Tibial nerve (tissue), 4 donors: Measurements from ENCODE around the gene HPS1. TPM values are rescaled to one million over a fixed set of nuclear protein-coding genes. Genes with fewer than 3 reads are reported as not detected.

ENCODE experiments used
- DNase-seq, 2 donors: peaks; one replicate each; pipeline ENCODE4 v3.0.0-alpha.2; 2019; ENCODE audit warnings: low spot score in 2 of 2
- H3K27ac ChIP-seq, 4 donors: fragments of 200-600 bp; sonication (generic) in 3 of 4; one replicate each; pipeline ENCODE4 v1.5.1; 2017 to 2019; ENCODE audit warnings: mild to moderate bottlenecking in 1 of 4
- H3K27me3 ChIP-seq, 2 donors: fragments of 200-600 bp; sonication (generic) in 1 of 2; one replicate each; pipeline versions ENCODE4 v1.5.1 to v1.6.0; 2017 to 2019
- H3K36me3 ChIP-seq, 3 donors: fragments of 200-600 bp; sonication (generic); one replicate each; pipeline ENCODE4 v1.5.1; 2018 to 2019
- H3K4me1 ChIP-seq, 4 donors: fragments of 200-600 bp; sonication (generic) in 3 of 4; one replicate each; pipeline ENCODE4 v1.5.1; 2017 to 2019
- H3K4me3 ChIP-seq, 4 donors: fragments of 200-600 bp; sonication (generic) in 3 of 4; one replicate each; pipeline ENCODE4 v1.5.1; 2017 to 2019; ENCODE audit warnings: mild to moderate bottlenecking in 1 of 4, moderate library complexity in 1 of 4
- H3K9me3 ChIP-seq, 4 donors: fragments of 200-600 bp; sonication (generic) in 3 of 4; one replicate each; pipeline ENCODE4 v1.5.1; 2017 to 2019
- CTCF ChIP-seq, 5 experiments: fragments of 200-600 bp in 3 of 5; fragments of 450-650 bp in 2 of 5; sonication (generic) in 3 of 5; IDR thresholded peaks; one replicate each; pipeline ENCODE4 v1.5.1; 2016 to 2019; ENCODE audit warnings: antibody characterized with exemption in 5 of 5, mild to moderate bottlenecking in 3 of 5, moderate library complexity in 2 of 5
- EP300 ChIP-seq, 2 donors: sonication (generic); formaldehyde crosslinking; IDR thresholded peaks; one replicate each; pipeline ENCODE4 v1.6.1; 2017; ENCODE audit warnings: antibody characterized with exemption in 2 of 2, mild to moderate bottlenecking in 1 of 2
- POLR2A ChIP-seq, 2 donors: fragments of 450-650 bp; IDR thresholded peaks; one replicate each; pipeline ENCODE4 v1.6.1; 2017; ENCODE audit warnings: antibody characterized with exemption in 2 of 2, mild to moderate bottlenecking in 2 of 2, moderate library complexity in 2 of 2
- WGBS, 2 donors: methylation state at CpG; one replicate each; pipeline ENCODE4 v1.1.5; 2018; 5-methylcytosine and 5-hydroxymethylcytosine counted together
- total RNA-seq, 4 donors: library from RNA; depleted of rRNA; stranded (reverse); fragments of >200 nt; gene quantifications; one replicate each; pipeline ENCODE4 v1.1.0, GENCODE V29; 2016

Gene HPS1
- total RNA-seq, 4 donors from 2014 or later: 38.7 to 101 (median 62.5) TPM

- Histone ChIP-seq H3K9me3 (no peaks in the 10 kb centered on the region), H3K4me1 (no peaks in the 10 kb centered on the region), H3K4me3 (no peak overlapping the region), H3K27ac (no peak overlapping the region), H3K36me3 (no peaks in the 10 kb centered on the region), H3K27me3 (peaks cover 0 to 3% of the 10 kb centered on the region in 2 donors)
- WGBS, 2 donors: 67 to 69% methylated on average over 2 of the region's 2 CpGs
- TF ChIP-seq EP300 (IDR thresholded peaks at IDR 0.05) (no peak), POLR2A (IDR thresholded peaks at IDR 0.05) (no peak), CTCF (IDR thresholded peaks at IDR 0.05) (no peak)
- DNase-seq: no peak
Observed at GRCh38 chr10:98453729-98454128, 7.0 kb upstream of the HPS1 start.

GRCh38 chr10:98450618-98451017 is 3.9 kb upstream of the HPS1 start:
- H3K4me1 ChIP-seq: peaks cover 0 to 14% (median 3%) of the 10 kb centered on the region in 4 donors
- H3K27me3 ChIP-seq: peaks cover 0 to 3% of the 10 kb centered on the region in 2 donors
- H3K9me3 ChIP-seq: no peaks in the 10 kb centered on the region
- DNase-seq: no peak
- 66 to 68% methylated on average over 1 of the region's 1 CpG for WGBS, 2 donors
- TF ChIP-seq EP300 (IDR thresholded peaks at IDR 0.05): no peak
- no peak for TF ChIP-seq CTCF (IDR thresholded peaks at IDR 0.05)
- no peak for TF ChIP-seq POLR2A (IDR thresholded peaks at IDR 0.05)
- H3K4me3 ChIP-seq: no peak overlapping the region
- no peak overlapping the region for H3K27ac ChIP-seq
- no peaks in the 10 kb centered on the region for H3K36me3 ChIP-seq

GRCh38 chr10:98449287-98449686 is 2.6 kb upstream of the HPS1 start:
- DNase-seq: no peak
- no peak overlapping the region for H3K4me3 ChIP-seq
- H3K4me1 ChIP-seq: peaks cover 0 to 23% (median 5%) of the 10 kb centered on the region in 4 donors
- peaks cover 0 to 3% of the 10 kb centered on the region in 2 donors for H3K27me3 ChIP-seq
- TF ChIP-seq EP300 (IDR thresholded peaks at IDR 0.05) (no peak), CTCF (IDR thresholded peaks at IDR 0.05) (no peak), POLR2A (IDR thresholded peaks at IDR 0.05) (no peak)
- H3K9me3 ChIP-seq: no peaks in the 10 kb centered on the region
- H3K36me3 ChIP-seq: peaks cover 0 to 13% (median 0%) of the 10 kb centered on the region in 3 donors
- no peak overlapping the region for H3K27ac ChIP-seq

- no peaks in the 10 kb centered on the region for H3K27me3 ChIP-seq
- TF ChIP-seq CTCF (IDR thresholded peaks at IDR 0.05): no peak
- TF ChIP-seq POLR2A (IDR thresholded peaks at IDR 0.05): no peak
- TF ChIP-seq EP300 (IDR thresholded peaks at IDR 0.05): peak in 1 of 2 donors; percentile 5
- WGBS, 2 donors: 4 to 8% methylated on average over 19 to 25 of the region's 28 CpGs
- peaks cover 0 to 23% (median 5%) of the 10 kb centered on the region in 4 donors for H3K4me1 ChIP-seq
- peak in 1 of 2 donors; percentile 21 for DNase-seq
- peak overlapping the region; percentile 81 to 96 (median 94) for H3K27ac ChIP-seq
- no peaks in the 10 kb centered on the region for H3K9me3 ChIP-seq
- peaks cover 0 to 38% (median 0%) of the 10 kb centered on the region in 3 donors for H3K36me3 ChIP-seq
- H3K4me3 ChIP-seq: peak overlapping the region; percentile 60 to 93 (median 80)
Observed at GRCh38 chr10:98446151-98446660, 529 bp downstream of the HPS1 start.

GRCh38 chr10:98445200-98445812 is 1.4 kb downstream of the HPS1 start:
- peaks cover 0 to 23% (median 5%) of the 10 kb centered on the region in 4 donors for H3K4me1 ChIP-seq
- peaks cover 0 to 38% (median 0%) of the 10 kb centered on the region in 3 donors for H3K36me3 ChIP-seq
- peak overlapping the region in 2 of 4 donors; percentile 95 to 96 for H3K27ac ChIP-seq
- no peaks in the 10 kb centered on the region for H3K27me3 ChIP-seq
- H3K4me3 ChIP-seq: peak overlapping the region in 2 of 4 donors; percentile 60 to 93
- no peaks in the 10 kb centered on the region for H3K9me3 ChIP-seq
- no peak for DNase-seq
- 70 to 73% methylated on average over 10 of the region's 10 CpGs for WGBS, 2 donors
- no peak for TF ChIP-seq EP300 (IDR thresholded peaks at IDR 0.05)
- TF ChIP-seq POLR2A (IDR thresholded peaks at IDR 0.05): no peak
- no peak for TF ChIP-seq CTCF (IDR thresholded peaks at IDR 0.05)
